GM12892 (cell line): ENCODE results near the gene NCOA1.

Experiments used
- POLR2A ChIP-seq: IDR thresholded peaks from 2 replicates; pipeline ENCODE4 v1.6.1; 2011; ENCODE audit warnings: low read depth, low read length, control low read depth
- TAF1 ChIP-seq: IDR thresholded peaks from 2 replicates; pipeline ENCODE4 v1.6.1; 2011; ENCODE audit warnings: low read depth, mild to moderate bottlenecking, control low read depth, low read length, borderline replicate concordance

- no peak for TF ChIP-seq POLR2A
- TF ChIP-seq TAF1, result no peak
These were observed 29.4 kb upstream of the NCOA1 start for GRCh38 chr2:24461685-24462084.
